Stimulated activated CD4-positive, alpha-beta T cell treated with anti-CD3 and anti-CD28 coated beads, Interleukin-4, amount 100 ng/mL, for 1 hour (primary cell): ENCODE data around the gene HCK.
A peak's percentile ranks its signal among the peaks of the same experiment; 100 is the strongest.
"Not testable (repeated sequence)": the region's sequence is repeated elsewhere in the genome, so short reads cannot be mapped to it uniquely, and the experiment has no call there.

Experiments
- DNase-seq: peaks from one replicate; pipeline ENCODE4 v3.0.0-alpha.2; 2020

Gene HCK

DNA sequence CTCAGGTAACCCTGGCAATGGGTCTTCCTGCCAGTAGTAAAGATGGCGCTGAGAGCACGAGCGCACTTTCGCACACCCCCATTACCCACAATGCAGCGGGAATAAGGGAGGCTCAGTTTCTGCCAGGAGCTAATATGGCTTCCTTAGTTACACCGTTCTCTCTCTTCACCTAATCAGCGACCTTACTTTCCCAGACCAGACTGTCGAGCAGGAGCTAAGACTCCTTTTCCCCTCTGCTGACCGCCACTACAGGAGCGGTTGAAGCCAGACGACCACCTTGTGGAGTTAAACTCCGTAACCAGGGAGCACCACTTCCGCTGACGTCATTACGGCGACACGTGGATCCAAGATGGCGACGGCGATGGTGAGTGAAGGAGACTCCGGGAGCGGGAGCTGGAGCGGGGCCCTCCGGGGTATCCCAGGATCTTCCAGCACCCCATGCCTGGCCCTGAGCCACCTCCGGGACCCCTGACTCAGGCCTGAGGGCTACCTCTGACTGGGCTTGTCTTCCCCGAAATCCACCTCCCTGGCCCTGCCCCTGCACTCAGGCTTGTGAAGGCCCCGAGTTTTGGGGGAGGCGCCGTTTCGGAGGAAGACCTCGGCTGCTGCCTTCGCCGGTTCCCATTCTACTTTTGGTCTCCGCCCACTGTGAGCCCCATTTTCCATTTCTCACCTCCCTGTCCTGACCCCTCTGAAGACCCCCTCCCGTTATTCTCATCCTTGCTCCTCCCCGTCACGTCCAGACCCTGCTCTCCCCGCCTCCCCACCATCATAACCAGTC, 57.5 kb downstream of the HCK start, which contains the start of gene TM9SF4:
Gene TM9SF4, plus strand, starts transcription at position 323 of the 781 bp plus-strand sequence. Its CDS starts 27 bp downstream, at position 350.
- peak; percentile 85 for DNase-seq

DNA sequence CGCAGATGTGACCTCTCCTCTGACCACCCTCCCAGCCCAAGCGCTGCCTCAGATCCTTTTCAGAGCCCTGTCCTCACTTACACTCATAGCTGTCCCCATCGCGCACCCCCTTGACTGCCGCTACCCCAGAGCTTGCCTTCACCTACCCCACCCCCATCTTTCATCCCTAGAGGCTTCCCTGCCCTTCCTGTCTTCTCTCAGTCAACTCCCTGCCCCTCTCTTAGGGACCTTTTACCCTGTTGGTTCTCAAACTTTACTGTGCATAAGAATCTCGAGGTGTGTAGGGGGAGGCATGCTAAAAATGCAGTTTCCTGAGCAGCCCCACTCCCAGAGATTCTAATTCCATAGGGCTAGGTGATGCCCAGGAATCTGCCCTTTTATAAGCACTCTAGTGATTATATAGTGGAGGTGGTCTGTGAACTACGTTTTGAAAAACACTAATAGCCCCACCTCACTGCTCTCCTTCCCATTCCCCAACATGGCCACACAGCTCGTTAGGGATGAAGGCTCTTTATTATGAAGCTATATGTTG, 58.2 kb downstream of the HCK start:
- no peak for DNase-seq

DNA sequence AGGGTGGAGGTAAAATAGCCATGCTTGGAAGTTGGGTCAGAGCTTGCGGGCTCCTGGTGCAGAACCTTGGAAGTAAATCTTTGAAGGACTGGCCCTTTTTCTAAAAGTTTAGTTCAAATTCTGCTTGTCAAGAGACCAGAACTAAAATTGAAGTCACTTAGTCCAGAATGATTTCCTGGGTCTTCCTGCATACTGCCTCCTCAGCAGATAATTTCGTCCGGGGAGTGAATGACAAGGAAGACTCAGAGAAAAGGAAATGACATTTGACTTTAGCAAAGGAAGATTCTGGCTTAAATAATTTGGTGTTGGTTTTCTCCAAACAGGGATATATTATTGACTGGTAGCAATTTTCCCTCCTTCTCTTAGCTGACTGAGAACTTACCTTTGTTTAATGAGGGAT, 58.7 kb downstream of the HCK start:
- DNase-seq: no peak

DNA sequence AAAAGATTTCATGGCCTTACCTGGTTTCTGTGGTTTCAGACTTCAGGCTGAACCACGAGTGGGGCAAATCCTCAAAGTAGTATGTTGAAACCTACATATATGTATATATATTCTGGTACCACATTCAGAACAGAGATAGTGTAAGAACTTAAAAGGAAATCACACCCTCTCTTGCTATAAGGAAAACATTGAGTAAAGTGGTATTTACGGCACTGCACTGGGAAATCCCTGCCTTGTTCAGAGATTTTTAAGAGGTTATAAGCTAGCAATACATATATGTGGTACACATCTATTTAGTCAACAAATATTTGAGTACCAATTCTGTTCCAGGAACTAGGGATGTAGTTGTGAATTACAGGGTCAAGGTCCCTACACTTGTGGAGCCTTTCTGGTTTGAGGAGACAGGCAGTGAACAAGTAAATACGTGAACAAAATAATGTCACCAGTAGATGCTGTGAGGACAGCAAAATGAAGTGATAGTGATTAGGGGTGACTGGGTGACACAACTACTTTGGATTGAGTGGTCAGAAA, 59.2 kb downstream of the HCK start:
- DNase-seq: no peak

DNA sequence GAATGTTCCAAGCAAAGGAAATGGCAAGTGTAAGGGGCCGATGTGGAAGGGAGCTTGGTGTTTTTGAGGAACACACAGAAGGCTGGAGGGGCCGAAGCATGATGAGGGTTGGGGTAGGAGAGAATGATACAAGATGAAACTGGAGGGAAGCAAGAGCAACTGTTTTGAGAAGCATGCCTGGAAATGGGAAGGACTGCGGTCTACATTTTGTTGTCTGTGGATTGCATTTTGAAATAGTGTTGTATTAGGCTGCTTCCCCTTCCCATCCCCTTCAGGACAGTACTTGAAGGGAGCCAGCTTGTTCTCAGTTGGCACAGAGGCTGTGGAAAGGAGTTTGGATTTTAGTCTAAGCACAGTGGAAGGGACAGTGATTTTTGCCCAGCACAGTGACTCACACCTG, 59.7 kb downstream of the HCK start:
- no peak for DNase-seq

DNA sequence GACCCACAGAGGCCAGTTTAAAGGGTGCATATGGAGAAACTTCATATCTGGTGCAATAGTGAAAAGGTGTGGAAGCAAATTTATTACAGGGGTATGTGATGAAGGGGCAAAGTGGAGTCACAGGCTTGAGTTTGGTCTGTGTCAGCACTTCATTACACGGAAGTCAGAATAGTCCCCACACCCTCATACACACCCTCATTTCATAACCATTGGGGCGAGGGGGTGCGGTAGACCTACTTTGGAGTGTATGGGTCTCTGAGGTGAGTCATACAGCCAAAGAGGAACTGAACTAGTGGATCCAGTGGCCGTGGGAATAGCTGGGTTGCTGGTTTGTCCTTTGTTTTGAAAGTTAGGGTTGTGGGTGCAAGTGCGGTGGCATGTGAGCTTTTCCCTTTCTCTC, 60.8 kb downstream of the HCK start:
- no peak for DNase-seq

DNA sequence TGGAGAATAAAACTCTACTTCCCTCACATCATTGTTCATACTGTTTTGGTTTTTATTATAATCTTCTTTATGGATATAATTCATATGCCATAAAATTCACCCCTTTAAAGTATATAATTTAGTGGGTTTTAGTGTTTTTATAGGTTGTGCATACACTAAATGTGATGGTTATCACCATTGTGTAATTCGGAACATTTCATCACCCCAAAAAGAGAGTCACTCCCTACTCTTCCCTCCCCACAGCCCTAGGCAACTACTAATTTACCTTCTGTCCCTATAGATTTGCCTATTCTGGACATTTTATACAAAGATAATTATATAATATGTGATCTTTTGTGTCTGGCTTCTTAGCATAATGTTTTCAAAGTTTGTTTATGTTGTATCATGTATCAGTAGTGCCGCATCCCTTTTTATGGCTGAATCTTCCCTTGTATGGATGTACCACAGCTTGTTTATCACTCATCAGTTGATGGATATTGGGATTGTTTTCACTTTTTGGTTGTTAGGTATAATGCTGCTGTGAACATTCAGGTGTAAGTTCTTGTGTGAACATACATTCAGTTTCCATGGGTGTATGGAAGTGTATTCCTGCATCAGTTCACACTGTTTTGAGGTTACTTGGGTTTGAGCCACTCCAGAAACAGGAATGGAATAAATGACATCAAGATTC, 61.7 kb downstream of the HCK start:
- DNase-seq: no peak

DNA sequence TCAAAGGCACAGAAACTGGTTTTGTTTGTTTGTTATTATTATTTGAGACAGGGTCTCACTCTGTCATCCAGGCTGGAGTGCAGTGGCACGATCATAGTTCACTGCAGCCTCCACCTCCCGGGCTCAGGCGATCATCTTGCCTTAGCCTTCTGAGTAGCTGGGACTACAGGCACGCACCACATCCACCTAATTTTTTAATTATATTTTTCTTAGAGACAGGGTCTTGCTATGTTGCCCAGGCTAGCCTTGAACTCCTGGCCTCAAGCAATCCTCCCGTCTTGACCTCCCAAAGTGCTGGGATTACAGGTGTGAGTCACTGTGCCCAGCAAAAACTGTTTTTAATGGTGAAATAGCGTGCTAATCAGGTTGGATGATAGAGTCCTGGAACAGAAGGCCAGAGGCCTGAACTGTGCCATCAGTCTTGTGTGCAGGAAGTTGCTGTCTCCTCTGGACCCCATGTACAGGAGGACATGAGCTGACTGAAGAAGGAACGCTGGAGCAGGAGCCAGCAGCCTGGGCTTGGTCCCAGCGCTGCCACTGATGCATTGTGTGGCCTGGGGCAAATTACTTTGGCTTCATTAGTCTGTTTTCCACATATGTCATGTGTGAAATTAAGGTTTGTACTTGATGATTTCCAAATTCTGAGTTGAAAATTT, 62.4 kb downstream of the HCK start:
- DNase-seq: no peak

DNA sequence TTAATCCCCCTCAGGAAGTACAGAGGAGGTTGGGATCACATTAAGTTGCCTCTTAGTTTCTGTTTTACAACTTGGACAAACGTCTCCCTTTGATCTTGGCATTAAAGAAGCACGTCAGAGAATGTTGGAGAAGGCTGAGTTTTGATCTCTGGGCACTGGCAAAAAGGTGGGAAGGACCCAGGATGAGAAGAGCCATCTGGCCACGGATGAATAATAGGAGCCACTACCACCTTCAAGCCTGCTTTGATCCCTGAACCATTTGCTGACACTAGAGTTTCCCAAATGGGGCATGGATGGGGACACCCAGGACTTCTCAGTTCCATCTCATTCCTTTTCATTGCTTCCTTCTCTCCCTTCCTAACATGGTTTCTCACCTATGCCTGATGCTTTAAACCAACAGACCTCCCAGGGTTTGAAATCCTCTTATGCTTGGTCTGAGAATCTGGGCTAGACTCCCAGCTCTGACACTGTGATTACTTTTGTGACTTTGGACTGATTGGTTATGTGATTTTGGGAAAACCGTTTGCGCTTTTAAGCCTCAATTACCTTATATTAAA, 63.2 kb downstream of the HCK start:
- no peak for DNase-seq

DNA sequence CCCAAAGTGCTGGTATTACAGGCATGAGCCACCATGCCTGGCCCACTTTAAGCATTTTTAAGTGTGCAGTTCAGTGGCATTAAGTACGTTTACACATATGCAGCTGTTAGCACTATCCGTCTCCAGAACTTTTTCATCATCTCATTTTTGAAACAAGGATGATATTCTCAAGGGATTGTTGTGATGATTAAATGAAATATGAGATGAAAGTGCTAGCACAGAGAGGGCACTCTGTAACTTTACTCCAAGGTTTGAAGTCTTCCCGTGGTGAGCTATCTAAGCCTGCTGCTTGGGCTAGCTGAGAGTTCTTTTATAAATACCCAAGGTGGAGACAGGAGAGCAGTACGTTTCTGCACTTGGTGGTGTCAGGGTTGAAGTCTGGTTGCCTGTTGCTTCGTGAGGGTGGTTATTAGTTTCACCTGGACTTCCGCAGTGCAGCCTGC, 64.1 kb downstream of the HCK start:
- no peak for DNase-seq

DNA sequence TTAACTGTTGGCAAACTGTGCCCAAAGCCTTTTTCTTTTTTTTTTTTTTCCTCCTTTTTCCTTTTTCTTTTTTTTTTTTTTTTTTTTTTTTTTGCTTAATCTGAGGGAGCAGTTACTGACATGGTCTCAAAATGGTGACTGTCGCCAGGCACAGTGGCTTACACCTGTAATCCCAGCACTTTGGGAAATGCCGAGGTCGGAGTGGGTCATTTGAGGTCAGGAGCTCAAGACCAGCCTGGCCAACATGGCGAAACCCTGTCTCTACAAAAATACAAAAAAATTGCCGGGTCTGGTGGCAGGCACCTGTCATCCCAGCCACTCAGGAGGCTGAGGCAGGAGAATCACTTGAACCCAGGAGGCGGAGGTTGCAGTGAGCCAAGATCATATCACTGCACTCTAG, 64.8 kb downstream of the HCK start:
- not testable (repeated sequence) for DNase-seq

DNA sequence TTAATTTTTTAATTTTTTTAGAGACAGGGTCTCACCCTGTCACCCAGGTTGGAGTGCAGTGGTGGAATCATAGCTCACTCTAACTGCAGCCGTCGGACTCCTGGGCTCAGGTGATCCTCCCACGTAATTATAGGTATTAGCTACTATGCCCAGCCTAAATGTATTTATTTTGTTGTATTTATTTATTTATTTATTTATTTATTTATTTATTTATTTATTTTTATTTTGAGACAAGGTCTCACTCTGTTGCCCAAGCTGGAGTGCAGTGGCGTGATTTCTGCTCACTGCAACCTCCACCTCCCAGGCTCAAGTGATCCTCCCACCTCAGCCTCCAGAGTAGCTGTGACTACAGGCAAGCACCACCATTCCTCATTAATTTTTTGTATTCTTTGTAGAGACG, 66.4 kb downstream of the HCK start:
- not testable (repeated sequence) for DNase-seq

DNA sequence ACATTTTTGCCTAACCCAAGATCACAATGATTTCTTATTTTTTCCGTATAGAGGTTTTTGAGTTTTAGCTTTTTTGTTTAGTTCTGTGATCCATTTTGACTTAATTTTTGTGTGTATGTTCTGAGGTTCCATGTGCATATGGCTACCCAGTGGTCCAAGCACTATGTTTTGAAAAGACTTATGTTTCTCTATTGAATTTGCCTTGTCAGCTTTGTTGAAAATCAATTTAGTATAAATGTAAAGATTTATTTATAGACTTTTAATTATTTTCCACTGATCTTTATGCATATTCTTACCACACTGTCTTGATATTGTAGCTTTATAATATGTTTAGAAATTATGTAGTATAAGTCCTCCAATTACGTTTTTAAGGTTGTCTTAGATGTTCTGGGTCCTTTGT, 67.7 kb downstream of the HCK start:
- no peak for DNase-seq

DNA sequence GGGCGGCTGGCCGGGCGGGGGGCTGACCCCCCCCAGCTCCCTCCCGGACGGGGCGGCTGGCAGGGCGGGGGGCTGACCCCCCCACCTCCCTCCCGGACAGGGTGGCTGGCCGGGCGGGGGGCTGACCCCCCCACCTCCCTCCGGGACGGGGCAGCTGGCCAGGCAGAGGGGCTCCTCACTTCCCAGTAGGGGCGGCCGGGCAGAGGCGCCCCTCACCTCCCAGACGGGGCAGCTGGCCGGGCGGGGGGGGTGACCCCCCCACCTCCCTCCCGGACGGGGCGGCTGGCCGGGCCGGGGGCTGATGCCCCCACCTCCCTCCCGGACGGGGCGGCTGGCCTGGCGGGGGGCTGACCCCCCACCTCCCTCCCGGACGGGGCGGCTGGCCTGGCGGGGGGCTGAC, 69.9 kb downstream of the HCK start:
- not testable (repeated sequence) for DNase-seq

DNA sequence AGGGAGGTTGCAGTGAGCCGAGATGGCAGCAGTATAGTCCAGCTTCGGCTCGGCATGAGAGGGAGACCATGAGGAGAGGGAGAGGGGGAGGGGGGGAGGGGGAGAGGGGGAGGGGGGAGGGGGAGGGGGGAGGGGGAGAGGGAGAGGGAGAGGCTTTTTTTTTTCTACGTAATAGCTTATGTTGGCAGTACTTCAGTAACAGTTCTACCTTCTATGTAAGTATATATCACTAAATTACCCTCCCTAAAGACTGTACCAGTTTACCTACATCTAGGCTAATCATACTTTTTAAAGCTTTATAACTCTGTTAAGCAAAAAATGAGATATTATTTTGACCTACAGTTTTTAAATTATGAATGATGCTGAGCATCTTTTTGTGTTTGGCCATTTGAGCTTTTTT, 71.0 kb downstream of the HCK start:
- no peak for DNase-seq

DNA sequence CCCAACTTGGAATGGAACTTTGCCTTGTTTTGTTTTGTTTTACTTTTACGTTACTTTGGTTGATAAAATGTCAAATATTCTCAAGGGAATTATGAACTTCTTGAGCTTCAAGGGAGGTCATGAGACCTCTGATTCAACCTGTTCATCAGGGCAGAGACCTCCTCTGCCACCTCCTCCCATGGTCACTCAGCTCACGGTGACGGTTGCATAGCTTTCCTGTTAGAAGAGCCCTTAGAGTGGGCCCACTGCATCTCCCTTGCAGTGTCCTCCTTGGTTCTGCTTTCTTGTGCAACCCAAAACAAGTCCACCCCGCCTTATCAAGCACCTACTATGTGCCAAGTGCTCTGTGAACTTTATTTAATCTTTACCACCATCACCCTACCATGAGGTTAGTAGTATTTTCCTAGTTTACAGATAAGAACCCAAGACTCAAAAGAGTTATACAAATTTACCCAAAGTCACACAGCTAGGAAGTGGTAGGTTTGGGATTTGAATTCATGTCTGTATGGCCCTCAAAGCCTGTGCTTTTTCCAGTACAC, 72.9 kb downstream of the HCK start:
- DNase-seq: no peak

DNA sequence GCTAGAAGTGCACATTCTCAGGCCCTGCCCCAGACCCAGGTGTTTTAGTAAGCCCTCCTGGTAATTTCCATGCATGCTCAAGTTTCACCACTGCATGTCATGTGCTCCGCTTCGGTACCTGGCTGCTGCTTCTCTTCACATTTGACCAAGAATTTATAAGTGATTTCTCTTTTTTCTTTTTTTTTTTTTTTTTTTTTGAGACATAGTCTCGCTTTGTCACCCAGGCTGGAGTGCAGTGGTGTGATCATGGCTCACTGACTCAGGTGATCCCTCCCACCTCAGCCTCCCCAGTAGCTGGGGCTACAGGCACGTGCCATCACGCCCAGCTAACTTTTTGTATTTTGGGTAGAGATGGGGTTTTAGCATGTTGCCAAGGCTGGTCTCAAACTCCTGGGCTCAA, 73.5 kb downstream of the HCK start:
- DNase-seq: no peak

DNA sequence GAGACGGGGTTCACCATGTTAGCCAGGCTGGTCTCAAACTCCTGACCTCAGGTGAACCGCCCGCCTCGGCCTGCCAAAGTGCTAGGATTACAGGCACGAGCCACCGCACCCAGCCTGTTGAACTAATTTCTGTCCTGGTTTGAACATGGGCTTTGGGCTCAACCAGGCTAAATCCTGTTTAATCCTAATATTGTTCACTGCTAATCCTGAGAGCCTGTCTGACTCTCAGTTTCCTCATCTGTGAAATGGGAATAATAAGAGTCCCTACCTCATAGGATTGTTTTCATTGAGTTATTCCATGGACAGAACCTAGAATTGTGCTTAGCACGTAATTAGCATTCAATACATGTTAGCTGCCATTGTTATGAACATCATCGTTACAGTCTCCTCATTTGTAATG, 74.9 kb downstream of the HCK start:
- DNase-seq: no peak

DNA sequence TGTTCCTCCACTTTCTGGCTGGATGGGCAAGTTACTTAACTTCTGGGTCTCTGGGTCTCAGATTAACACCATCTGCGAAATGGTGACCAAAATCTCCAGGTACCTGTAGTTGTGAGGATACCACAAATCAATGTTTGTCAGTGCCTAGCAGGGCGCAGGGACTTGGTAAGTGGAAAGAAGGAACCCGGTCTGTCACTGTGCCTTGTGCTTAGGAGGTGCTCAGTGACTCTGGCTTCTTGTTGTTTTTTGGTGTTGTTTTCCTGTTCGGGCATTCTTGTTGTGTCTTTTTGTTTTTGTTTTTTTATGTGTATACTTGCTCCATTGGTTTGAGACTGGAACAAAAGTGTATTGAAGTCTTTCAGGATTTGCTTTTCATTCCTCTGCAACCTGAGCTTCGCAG, 75.3 kb downstream of the HCK start:
- DNase-seq: no peak

DNA sequence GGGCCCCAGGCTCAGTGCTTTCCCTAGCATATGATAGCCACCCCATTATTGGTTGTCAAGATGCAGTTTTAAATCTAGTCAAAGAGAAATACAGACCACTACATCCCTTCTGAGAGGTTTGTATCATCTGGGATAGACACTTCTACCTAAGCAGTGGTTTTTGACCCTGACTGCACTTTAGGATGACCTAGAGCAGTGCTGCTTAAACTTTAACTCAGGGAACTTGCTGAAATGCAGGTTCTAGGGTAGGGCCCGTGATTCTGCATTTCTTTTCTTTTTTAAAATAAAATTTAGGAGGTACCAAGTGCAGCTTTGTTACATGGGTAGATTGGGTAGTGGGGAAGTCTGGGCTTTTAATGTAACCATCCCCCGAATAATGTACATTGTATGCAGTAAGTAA, 76.1 kb downstream of the HCK start:
- no peak for DNase-seq

DNA sequence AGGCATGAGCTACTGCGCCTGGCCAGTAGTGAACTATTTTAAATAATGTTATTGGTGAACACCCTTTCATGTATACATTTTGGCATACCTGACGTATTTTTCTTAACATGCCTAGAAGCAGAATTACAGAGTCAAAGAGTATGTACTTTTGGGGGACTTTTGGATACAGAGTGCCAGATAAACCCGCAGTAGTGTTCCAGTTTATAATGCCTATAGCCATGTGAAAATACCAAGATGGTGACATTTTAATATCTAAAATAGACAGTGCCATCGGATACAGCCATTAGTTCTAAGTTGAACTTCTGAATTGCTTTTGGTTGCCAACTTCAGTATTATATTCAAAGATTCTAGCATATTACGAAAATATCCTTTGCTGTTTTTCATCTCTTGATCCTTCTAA, 77.8 kb downstream of the HCK start:
- no peak for DNase-seq

DNA sequence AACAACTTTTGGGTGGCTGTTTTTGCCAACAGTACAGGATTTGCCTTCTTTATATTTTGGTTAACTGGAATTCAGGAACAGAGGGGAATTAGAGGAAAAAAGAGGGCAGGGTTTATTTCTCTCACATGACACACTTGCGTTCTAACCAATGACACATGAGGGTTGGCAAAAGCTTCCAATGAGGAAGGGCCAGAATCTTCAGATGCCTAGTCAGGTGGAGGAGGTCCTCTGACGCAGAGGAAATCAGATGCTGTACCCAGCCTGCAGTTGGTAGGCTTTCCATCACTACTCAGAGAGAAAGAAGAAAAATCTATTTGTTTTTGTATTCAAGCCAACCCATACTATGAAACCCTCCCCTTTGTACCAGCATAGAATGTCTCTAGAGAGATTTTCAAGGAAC, 78.3 kb downstream of the HCK start:
- DNase-seq: no peak

DNA sequence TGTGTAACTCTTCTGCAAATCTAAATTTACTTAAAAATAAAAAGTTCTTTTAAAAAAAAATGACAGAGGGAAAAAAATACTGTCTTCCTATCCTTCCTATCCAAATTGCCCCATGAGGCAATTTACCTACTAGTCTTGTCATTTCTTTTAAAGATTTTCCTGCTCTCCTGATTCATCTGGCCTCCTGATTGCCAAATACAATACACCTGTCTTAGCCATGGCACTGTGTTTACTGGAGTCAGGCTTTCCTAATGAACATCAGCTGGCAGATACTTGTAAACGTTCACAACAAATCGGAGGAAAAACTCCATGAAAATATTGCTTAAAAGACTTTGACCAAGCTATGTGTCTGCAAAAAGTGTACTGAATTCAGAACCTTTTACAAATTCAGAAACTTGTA, 78.9 kb downstream of the HCK start:
- no peak for DNase-seq
